Activated naive CD4-positive, alpha-beta T cell treated with anti-CD3 and anti-CD28 coated beads for 36 hours (primary cell): ENCODE measurements around the gene SLC25A45. TPM values are rescaled to one million over a fixed set of nuclear protein-coding genes. Genes with fewer than 3 reads are reported as not detected.

Source experiments
- CTCF ChIA-PET: fragments of 350-600 bp; sonication (Branson Sonifier 250); formaldehyde crosslinking; loops from one replicate; lab custom pipeline; 2021; ENCODE audit warnings: antibody characterized with exemption; lab: Charles Lee
- DNase-seq: peaks from one replicate; pipeline ENCODE4 v3.0.0-alpha.2; 2020
- H3K27ac Mint-ChIP-seq: one replicate; pipeline ENCODE4 v1.8.0; 2021; ENCODE audit warnings: mild to moderate bottlenecking, mixed read lengths
- H3K27me3 Mint-ChIP-seq: one replicate; pipeline ENCODE4 v1.8.0; 2021; ENCODE audit warnings: low read depth, mixed read lengths
- H3K36me3 Mint-ChIP-seq: one replicate; pipeline ENCODE4 v1.8.0; 2021; ENCODE audit warnings: low read depth, mixed read lengths
- H3K4me1 Mint-ChIP-seq: one replicate; pipeline ENCODE4 v1.8.0; 2021; ENCODE audit warnings: low read depth, mixed read lengths
- H3K4me3 Mint-ChIP-seq: one replicate; pipeline ENCODE4 v1.8.0; 2021; ENCODE audit warnings: mild to moderate bottlenecking, moderate library complexity, mixed read lengths
- H3K9me3 Mint-ChIP-seq: one replicate; pipeline ENCODE4 v1.8.0; 2021; ENCODE audit warnings: mixed read lengths
- intact Hi-C: fragments of 100-400 bp; cut with micrococcal nuclease; formaldehyde crosslinking; loops from one replicate; pipeline ENCODE4 v1.15.1; 2023
- total RNA-seq, 2 experiments: library from RNA; stranded (reverse); gene quantifications; one replicate each; pipeline ENCODE4 v1.2.3, GENCODE V29; 2021

The SLC25A45 gene
- 10 to 100 TPM; 10.4 to 12.1 TPM for total RNA-seq

- DNase-seq = peak; percentile 97
- H3K4me1 Mint-ChIP-seq = peaks cover 48% of the 10 kb centered on the region
- H3K27ac Mint-ChIP-seq = peak within 1 kb of the TSS; percentile 100
- no peaks in the 10 kb centered on the region for H3K27me3 Mint-ChIP-seq
- no peaks in the 10 kb centered on the region for H3K36me3 Mint-ChIP-seq
- intact Hi-C loops = loop anchor here (1.0 to 5.0 kb wide), 10 partner anchors 37 to 475 kb away; partner anchors contain the start of genes CFL1, PCNX3 and ZNRD2
- peak within 1 kb of the TSS; percentile 96 for H3K4me3 Mint-ChIP-seq
- no peaks in the 10 kb centered on the region for H3K9me3 Mint-ChIP-seq
- CTCF ChIA-PET = interaction anchor here (0.6 to 4.1 kb wide), 7 partner anchors 12 to 194 kb away, joined by 3 to 24 read pairs (median 5); partner anchors contain the start of gene EHBP1L1
These were observed at the start of gene SLC25A45 for GRCh38 chr11:65382033-65382803. Gene SLC25A45 (minus strand): TSS chr11:65382646. CDS start chr11:65381951, 695 bp downstream.

GRCh38 chr11:65431451-65432099 lies 49.1 kb upstream of the SLC25A45 start:
- peak overlapping the region; percentile 78 for H3K27ac Mint-ChIP-seq
- H3K36me3 Mint-ChIP-seq = peaks cover 71% of the 10 kb centered on the region
- CTCF ChIA-PET = interaction anchor here (0.5 kb wide), 1 partner anchor 136 kb away, joined by 4 read pairs; no protein-coding TSS in a partner anchor

GRCh38 chr11:65430406-65431217 lies 48.2 kb upstream of the SLC25A45 start:
- DNase-seq = peak; percentile 56
- Mint-ChIP-seq H3K27me3 (no peaks in the 10 kb centered on the region), H3K4me1 (peaks cover 82% of the 10 kb centered on the region), H3K36me3 (peaks cover 71% of the 10 kb centered on the region), H3K4me3 (peak overlapping the region; percentile 100), H3K9me3 (no peaks in the 10 kb centered on the region), H3K27ac (peak overlapping the region; percentile 99)
- CTCF ChIA-PET = interaction anchor here (1.0 to 1.5 kb wide), 8 partner anchors 10 to 81 kb away, joined by 3 to 6 read pairs (median 4); partner anchors contain the start of gene MALAT1
- intact Hi-C loops = loop anchor here (2.0 kb wide), 1 partner anchor 14 kb away; no protein-coding TSS in a partner anchor

More at GRCh38 chr11:65431451-65432099, 49.1 kb upstream of the SLC25A45 start:
- peak; percentile 40 for DNase-seq
- H3K27me3 Mint-ChIP-seq = no peaks in the 10 kb centered on the region
- peaks cover 85% of the 10 kb centered on the region for H3K4me1 Mint-ChIP-seq
- no peaks in the 10 kb centered on the region for H3K9me3 Mint-ChIP-seq
- intact Hi-C loops = loop anchor here (2.0 kb wide), 1 partner anchor 15 kb away; no protein-coding TSS in a partner anchor
- peak overlapping the region; percentile 47 for H3K4me3 Mint-ChIP-seq

GRCh38 chr11:65429724-65430405 lies 47.4 kb upstream of the SLC25A45 start:
- CTCF ChIA-PET = interaction anchor here (1.0 to 1.5 kb wide), 8 partner anchors 9 to 82 kb away, joined by 3 to 6 read pairs (median 4); partner anchors contain the start of gene MALAT1
- intact Hi-C loops = loop anchor here (2.0 kb wide), 1 partner anchor 13 kb away; no protein-coding TSS in a partner anchor
- Mint-ChIP-seq H3K9me3 (no peaks in the 10 kb centered on the region), H3K4me3 (peak overlapping the region; percentile 100), H3K27me3 (no peaks in the 10 kb centered on the region), H3K27ac (peak overlapping the region; percentile 99), H3K4me1 (peaks cover 76% of the 10 kb centered on the region), H3K36me3 (peaks cover 71% of the 10 kb centered on the region)
- DNase-seq = peak; percentile 77

GRCh38 chr11:65429068-65429681 lies 46.7 kb upstream of the SLC25A45 start:
- Mint-ChIP-seq H3K4me1 (peaks cover 72% of the 10 kb centered on the region), H3K36me3 (peaks cover 71% of the 10 kb centered on the region), H3K27me3 (peaks cover 3% of the 10 kb centered on the region), H3K27ac (peak overlapping the region; percentile 99), H3K4me3 (peak overlapping the region; percentile 100), H3K9me3 (no peaks in the 10 kb centered on the region)
- CTCF ChIA-PET = interaction anchor here (0.9 kb wide), 1 partner anchor 12 kb away, joined by 3 read pairs; no protein-coding TSS in a partner anchor
- DNase-seq = peak; percentile 61
- intact Hi-C loops = no loop called here

GRCh38 chr11:65428578-65429067 lies 46.2 kb upstream of the SLC25A45 start:
- intact Hi-C loops = no loop called here
- peaks cover 74% of the 10 kb centered on the region for H3K36me3 Mint-ChIP-seq
- CTCF ChIA-PET = interaction anchor here (0.9 kb wide), 1 partner anchor 11 kb away, joined by 3 read pairs; no protein-coding TSS in a partner anchor

GRCh38 chr11:65427691-65428577 lies 45.5 kb upstream of the SLC25A45 start:
- peaks cover 7% of the 10 kb centered on the region for H3K27me3 Mint-ChIP-seq
- no peaks in the 10 kb centered on the region for H3K9me3 Mint-ChIP-seq

More at GRCh38 chr11:65428578-65429067, 46.2 kb upstream of the SLC25A45 start:
- peak; percentile 54 for DNase-seq
- no peaks in the 10 kb centered on the region for H3K9me3 Mint-ChIP-seq
- peak overlapping the region; percentile 99 for H3K27ac Mint-ChIP-seq
- H3K4me1 Mint-ChIP-seq = peaks cover 72% of the 10 kb centered on the region
- peak overlapping the region; percentile 100 for H3K4me3 Mint-ChIP-seq
- H3K27me3 Mint-ChIP-seq = peaks cover 6% of the 10 kb centered on the region

GRCh38 chr11:65426839-65427690 lies 44.6 kb upstream of the SLC25A45 start:
- intact Hi-C loops = loop anchor here (1.0 kb wide), 4 partner anchors 8 to 70 kb away; no protein-coding TSS in a partner anchor
- Mint-ChIP-seq H3K27ac (peak overlapping the region; percentile 99), H3K9me3 (no peaks in the 10 kb centered on the region), H3K36me3 (peaks cover 79% of the 10 kb centered on the region), H3K4me3 (peak overlapping the region; percentile 100), H3K27me3 (peaks cover 14% of the 10 kb centered on the region), H3K4me1 (peaks cover 67% of the 10 kb centered on the region)
- DNase-seq = peak; percentile 68
- CTCF ChIA-PET = interaction anchor here (1.4 to 16.8 kb wide), 2 partner anchors 45 to 77 kb away, joined by 4 to 359 read pairs; partner anchors contain the start of gene MALAT1

More at GRCh38 chr11:65427691-65428577, 45.5 kb upstream of the SLC25A45 start:
- H3K4me1 Mint-ChIP-seq = peaks cover 69% of the 10 kb centered on the region
- peaks cover 76% of the 10 kb centered on the region for H3K36me3 Mint-ChIP-seq
- peak overlapping the region; percentile 99 for H3K27ac Mint-ChIP-seq
- H3K4me3 Mint-ChIP-seq = peak overlapping the region; percentile 100
- CTCF ChIA-PET = interaction anchor here (0.9 to 16.8 kb wide), 3 partner anchors 11 to 76 kb away, joined by 3 to 359 read pairs (median 4); partner anchors contain the start of gene MALAT1
- intact Hi-C loops = loop anchor here (1.0 kb wide), 1 partner anchor 9 kb away; no protein-coding TSS in a partner anchor
- DNase-seq = peak; percentile 74
